Stimulated activated CD8-positive, alpha-beta memory T cell treated with anti-CD3 and anti-CD28 coated beads, Interleukin-7, amount 100 ng/mL, for 1 hour (primary cell): ENCODE measurements around the gene SDC4.

Experiments
- DNase-seq, 2 donors: peaks; one replicate each; pipeline ENCODE4 v3.0.0-alpha.2; 2020; ENCODE audit warnings: low read depth in 2 of 2

Gene SDC4

GRCh38 chr20:45343532-45344167 is 4.6 kb downstream of the SDC4 start:
- no peak for DNase-seq

DNA sequence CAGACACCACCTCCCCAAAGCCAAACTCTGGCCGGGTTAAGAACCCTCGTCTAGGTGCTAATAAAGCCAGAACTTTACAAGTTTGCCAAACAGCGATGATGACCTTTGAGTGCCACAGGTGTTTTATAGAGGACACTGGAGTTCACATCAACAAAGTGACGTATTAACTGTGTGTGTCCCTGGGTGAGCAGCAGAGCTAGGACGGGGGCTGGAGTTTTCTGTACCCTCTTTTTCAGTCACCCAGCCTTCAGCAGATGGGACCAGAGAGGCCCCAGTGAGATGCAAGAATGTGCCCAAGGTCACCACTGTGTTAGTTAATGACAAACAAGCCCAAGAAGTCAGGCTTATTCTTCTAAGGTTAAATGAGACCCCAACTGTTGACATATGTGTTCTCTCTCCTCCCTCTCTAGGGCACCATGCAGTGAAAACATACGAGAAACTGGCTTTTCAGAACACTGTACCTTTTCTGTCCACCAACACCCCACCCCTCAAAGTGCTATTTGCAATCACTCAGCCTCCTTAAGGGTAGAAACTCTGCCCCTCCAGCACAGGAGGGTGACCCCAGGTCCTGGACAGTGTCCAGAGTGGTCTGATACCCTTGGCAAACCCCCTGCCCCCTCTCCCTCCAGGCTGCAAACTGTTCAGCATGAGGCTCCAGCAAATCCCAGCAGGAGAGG is 5.2 kb downstream of the SDC4 start:
- no peak for DNase-seq

DNA sequence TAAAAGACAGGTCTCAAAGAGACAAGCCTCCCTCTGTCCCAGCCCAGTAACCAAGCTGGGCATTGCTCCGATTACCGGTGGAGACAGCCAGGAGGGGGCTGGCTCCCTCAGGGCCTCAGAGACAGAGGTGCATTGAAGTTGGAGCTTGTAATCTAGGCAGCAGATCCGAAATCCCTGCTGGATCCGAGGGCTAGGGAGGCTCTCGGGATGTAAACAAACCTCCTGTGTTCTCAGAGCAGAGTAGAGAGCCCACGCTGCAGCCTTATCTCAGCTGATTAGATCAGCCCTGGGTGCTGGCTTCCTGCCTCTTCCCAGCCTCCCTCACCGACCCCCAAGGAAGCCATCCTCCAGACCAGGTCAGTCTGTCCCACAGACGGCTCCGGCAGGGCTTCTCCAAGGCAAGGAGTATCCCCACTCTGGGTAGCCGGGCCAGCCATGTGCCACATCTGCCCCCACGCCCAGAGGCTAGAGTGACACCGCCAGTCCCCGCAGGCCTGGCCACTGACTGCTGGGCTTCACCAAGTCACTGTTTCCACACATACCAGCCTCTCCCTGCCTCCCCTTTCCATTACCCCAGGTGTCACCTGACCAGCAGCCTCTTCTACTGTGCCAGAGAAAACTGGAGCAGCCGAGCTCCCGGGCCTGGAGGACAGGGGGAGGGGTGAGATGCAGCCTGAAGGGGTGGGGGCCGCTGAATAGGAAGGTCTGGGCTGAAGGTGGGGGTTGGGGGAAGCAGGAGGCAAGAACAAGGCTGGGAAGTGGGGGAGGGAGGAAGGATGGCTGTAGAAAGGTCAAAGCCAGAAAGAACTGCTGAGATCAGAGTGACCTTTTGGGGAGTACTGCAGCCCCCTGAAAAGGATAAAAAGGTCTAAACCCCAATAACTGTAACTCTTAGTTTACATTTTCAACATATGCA is 6.0 kb downstream of the SDC4 start:
- DNase-seq, result no peak

DNA sequence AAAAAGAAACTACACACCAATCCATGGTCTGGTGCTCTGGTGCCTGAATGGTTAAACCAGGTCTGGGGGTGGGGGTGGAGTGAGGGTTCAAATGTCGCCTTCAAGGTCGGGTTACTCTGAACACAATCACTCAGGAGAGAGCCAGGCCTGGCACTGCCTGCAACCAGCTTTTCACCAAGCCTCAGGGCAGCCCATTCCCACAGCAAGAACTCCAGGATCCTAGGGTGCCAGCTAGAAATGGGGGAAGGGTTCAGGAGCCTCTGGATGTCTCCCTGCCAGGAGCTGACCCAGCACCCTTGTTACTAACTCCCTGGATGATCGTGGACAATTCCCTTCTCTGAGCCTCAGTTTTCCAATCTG is 6.7 kb downstream of the SDC4 start:
- no peak for DNase-seq

DNA sequence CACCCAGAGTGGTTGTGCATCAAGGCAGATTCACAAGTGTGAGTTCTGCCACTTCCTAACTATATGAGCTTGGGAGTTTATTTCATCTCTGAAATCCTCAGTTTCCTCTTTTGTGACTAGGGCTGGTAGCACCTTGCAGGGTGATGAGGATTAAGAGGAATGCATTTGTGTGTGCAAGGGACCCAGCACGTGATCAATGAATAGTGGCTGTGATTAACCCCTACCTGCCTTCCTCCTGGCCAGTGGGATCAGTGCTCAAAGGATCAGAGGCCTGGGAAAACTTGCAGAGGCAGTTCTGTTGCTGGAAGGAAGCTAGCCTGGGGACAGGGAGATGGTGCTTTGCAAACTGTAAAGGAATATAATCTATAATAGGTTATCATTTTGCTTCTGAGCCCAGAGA is 7.3 kb downstream of the SDC4 start:
- DNase-seq, result no peak

GRCh38 chr20:45340236-45340847 is 7.9 kb downstream of the SDC4 start:
- no peak for DNase-seq

DNA sequence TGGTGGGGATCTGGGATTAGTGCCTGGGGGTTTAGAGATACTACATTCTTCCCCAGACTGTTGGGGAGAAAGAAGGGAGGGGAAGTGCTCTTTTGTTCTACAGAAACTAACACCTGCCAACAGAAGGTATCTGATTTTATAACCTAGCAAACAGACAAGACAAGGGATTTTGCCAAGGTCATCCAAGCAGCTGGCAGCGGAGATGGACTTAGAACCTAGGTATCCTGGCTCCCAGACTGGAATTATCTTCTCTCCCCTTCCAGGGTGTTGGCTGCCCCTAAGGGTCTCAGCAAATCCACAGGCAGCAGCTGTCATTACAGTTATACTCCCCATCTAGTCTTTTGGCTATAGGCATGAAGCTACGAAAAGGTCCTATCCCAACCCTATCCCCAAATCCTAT is 8.4 kb downstream of the SDC4 start:
- DNase-seq, result no peak

DNA sequence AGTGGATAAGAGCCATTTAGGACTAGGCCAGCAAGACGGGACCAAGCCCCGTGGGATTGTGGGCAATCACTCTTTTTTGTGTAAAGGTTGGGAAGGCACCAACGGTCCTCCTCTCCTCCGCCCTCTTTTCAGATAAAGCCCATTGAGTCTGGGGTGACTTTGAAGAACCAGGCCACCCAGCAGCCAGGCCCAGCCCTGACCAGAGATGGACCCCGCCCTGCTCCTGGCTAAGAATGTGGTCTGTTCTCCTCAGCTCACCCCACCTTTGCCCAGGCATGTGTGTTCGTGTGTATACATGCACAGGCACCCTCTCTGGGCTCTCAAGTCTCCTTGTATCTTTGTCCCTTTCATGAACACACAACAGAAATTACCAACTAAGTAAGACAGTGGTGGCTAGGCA is 9.1 kb downstream of the SDC4 start:
- DNase-seq, result no peak

DNA sequence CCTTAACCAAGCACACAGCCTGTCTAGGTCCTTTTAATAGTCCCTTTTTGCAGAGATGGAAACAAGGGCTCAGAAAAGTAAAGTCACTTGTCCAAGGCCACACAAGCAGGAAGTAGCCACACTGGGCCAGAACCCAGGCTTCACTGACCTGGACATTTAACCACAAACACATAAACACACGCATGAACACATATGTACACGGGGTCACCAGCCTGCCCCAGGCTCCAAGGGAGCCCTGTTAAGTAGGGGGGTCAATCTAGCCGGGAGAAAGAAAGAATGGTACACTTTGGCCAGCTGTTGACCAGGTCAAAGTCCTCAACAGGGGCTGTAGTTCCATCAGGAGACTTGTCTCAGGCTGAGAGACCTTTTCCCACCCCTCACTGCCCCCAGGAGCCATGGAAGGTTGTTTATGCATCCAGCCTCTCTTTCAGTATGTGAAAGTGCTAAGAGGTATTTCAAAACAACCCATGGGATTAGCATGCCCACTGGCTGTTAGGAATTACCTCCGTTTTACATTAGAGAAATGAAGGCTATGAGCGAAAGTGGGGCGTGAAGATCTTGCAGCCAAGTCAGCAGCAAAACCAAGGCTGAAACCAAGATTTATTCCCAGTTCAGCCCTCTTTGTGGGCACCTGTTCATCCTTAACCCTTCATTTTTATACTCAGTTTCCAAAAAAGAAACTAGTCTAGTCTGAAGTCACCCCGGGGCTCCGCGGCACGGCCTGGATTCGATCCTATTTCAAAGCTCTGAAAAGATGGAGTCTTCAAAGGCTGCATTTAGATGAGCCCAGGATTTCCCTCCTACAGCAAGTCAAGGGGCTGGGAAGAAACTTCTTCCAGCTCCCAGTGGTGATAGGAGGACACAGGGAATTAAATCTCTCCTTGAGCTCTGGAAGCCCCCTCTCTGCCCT is 9.8 kb downstream of the SDC4 start:
- no peak for DNase-seq

DNA sequence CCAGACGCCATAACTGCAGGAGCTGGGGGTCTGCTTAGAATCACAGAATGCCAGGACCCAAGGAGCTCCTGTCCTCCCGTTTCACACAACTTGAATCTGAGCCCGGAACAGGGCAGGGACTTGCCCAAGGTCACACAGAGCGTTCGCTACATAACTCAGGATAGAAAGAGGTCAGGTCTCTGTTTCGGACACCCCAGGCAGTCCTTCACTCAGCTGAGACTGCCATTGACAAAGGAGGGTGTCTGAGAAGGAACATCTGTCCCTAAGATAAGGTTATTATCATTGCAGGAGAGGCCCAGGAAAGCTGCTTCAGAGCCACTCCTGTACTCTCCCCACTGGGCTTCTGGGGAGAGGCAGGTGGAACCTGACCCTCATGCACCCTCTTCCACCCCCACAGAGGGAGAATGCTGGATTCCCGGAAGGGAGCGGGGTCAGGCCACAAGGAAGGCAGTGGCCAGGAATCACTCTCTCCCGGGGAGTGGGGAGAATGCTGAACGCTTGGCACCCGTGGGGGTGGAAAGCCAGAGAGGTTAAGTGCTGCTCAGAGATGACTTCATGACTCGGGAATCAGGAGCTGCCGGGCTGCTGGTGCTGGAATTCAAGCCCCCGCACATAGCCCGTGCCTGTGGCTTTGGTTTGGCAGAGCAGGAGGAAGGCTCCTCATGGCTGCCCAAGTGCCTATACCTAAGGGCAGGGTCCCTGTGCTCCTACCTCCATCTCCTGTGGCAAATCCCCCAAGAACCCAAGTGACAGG is 10.7 kb downstream of the SDC4 start:
- no peak for DNase-seq

DNA sequence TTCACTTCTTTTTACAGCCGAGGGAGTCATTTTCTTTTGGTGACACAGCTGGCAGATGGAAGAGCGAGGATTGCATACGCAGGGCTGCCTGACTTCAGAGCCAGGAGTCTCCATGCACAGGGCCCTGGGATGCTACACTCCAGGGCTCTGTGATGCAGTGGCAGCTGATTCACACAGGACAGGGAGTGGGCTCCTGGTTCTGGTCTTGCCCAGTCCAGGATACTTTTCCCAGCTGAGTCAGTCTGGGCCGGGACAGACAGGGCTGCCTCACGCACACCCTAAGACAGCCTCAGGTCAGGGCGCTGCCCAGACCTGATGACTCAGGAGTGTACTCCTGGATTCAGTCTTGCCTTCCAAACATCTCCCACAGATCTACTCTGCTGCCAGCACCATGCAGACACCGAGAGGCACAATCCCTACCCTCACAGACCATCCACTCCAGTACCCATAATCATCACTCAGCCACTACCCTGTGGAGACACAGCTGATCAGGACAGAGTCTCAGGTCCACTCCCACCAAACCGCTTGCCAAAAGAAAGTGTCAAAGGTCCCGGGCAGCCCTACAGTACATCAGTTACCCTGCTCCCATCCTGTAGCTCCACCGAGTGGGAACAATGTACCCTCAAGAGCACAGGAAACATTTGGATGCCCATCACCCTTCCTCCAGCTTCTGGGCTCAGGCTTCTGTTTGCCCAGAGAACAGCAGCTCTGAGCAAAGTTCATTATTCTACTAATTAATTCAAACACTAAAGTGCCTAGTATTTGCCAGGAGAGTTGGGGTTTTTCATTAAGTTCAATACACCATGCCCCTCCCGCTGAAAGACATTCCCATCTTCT is 11.5 kb downstream of the SDC4 start:
- no peak for DNase-seq

DNA sequence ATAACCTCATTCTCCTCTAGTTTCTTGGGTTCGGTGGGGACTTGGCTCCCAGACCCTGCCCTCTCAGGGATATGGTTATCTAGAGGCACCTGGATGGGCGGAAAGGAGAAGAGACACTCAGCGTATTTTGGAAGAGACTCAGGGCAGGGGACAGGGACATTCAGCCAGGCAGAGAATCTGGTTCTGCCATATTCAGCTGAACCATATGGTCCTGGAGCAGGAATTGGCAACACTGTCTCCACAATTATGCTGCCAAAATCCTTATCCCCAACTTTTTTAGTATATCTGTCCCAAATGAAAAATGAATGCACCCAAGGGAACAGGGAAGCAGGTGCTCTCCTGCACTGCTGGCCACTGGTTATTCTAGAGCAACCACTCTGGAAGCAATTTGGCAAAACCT is 17.7 kb downstream of the SDC4 start:
- no peak for DNase-seq

GRCh38 chr20:45329497-45330319 is 18.5 kb downstream of the SDC4 start:
- no peak for DNase-seq

DNA sequence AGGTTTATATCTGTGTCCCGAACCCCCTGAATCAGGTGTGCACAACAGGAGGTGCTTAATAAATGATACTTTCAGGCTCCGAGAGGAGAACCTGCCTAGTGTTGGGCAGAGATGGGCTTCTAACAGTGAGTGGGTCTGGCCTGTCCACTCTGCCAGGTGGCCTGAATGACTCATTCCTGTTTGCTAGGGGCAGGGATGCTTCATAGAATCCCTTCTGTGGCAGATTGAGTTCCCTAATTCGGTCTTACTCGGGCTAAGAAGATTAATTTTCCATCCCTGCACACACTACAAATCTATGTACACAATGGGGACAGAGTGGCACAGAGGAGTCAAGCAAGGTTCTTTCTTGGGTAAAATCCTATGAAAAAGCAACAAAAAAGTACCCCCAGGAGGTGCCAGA is 19.8 kb downstream of the SDC4 start:
- no peak for DNase-seq

DNA sequence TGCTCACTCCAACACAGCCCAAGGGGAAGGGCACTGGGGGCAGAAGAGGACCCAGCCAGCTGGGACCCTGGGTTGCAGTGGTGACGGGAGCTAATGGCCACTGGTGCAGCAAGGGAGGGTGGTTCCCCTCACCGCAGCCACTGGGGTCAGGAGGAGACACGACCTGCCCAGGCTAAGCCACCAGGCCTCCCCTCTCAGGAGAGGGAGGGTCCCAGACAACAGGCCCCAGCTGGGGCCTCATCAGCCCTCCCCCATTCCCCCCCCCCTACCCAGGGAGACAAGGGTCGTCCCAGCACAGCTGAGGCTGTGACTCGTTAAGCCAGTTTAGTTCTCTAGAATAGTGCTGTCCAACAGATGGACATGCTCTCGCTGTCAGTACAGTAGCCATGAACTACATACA is 22.9 kb downstream of the SDC4 start:
- DNase-seq, result no peak

- DNase-seq, result no peak
Measured at GRCh38 chr20:45323731-45324130, 24.5 kb downstream of the SDC4 start.

GRCh38 chr20:45322952-45323383 is 25.3 kb downstream of the SDC4 start:
- DNase-seq, result no peak

- DNase-seq, result no peak
Measured at GRCh38 chr20:45320948-45321595, 27.2 kb downstream of the SDC4 start.
